GM23248 (cell line): Measurements from ENCODE around the gene MPZL3. TPM values are rescaled to one million over a fixed set of nuclear protein-coding genes. Genes with fewer than 3 reads are reported as not detected.

Experiments used
- DNase-seq: peaks from one replicate; pipeline ENCODE4 v3.0.0-alpha.2; 2015
- H2AFZ ChIP-seq: fragments of 200-600 bp; sonication (generic); 2 replicates; pipeline ENCODE4 v1.6.1; 2016; ENCODE audit warnings: antibody characterized with exemption
- H3F3A ChIP-seq: fragments of 200-600 bp; sonication (generic); 2 replicates; pipeline ENCODE4 v1.6.1; 2016; ENCODE audit warnings: mild to moderate bottlenecking, antibody characterized with exemption, mixed run types; ENCODE audit not compliant: insufficient read depth
- H3K27ac ChIP-seq: fragments of 200-600 bp; sonication (generic); 2 replicates; pipeline ENCODE4 v1.5.1; 2016; ENCODE audit warnings: mild to moderate bottlenecking
- H3K27me3 ChIP-seq: fragments of 200-600 bp; sonication (generic); replicated peaks from 2 replicates; pipeline ENCODE4 v1.6.1; 2016; ENCODE audit warnings: mild to moderate bottlenecking; ENCODE audit not compliant: insufficient read depth
- H3K36me3 ChIP-seq: fragments of 200-600 bp; sonication (generic); 2 replicates; pipeline ENCODE4 v1.6.1; 2016; ENCODE audit warnings: low read depth, mild to moderate bottlenecking
- H3K4me1 ChIP-seq: fragments of 200-600 bp; sonication (generic); 2 replicates; pipeline ENCODE4 v1.6.1; 2016; ENCODE audit warnings: mild to moderate bottlenecking; ENCODE audit not compliant: insufficient read depth
- H3K4me2 ChIP-seq: fragments of 200-600 bp; sonication (generic); one replicate; pipeline ENCODE4 v1.6.1; 2016; ENCODE audit warnings: mild to moderate bottlenecking; ENCODE audit not compliant: unreplicated experiment
- H3K4me3 ChIP-seq: fragments of 200-600 bp; sonication (generic); 2 replicates; pipeline ENCODE4 v1.5.1; 2016; ENCODE audit warnings: mild to moderate bottlenecking
- H3K79me2 ChIP-seq: fragments of 200-600 bp; sonication (generic); 2 replicates; pipeline ENCODE4 v1.6.1; 2016; ENCODE audit warnings: mild to moderate bottlenecking; ENCODE audit not compliant: insufficient read depth
- H3K9ac ChIP-seq: fragments of 200-600 bp; sonication (generic); 2 replicates; pipeline ENCODE4 v1.6.1; 2016; ENCODE audit warnings: mild to moderate bottlenecking
- H3K9me2 ChIP-seq: fragments of 200-600 bp; sonication (generic); 2 replicates; pipeline ENCODE4 v1.6.1; 2016; ENCODE audit warnings: mixed run types, mild to moderate bottlenecking, moderate library complexity; ENCODE audit not compliant: insufficient read depth
- H3K9me3 ChIP-seq: fragments of 200-600 bp; sonication (generic); one replicate; pipeline ENCODE4 v1.6.1; 2017; ENCODE audit warnings: low read depth
- H4K20me1 ChIP-seq: fragments of 200-600 bp; sonication (generic); 2 replicates; pipeline ENCODE4 v1.6.0; 2016; ENCODE audit not compliant: insufficient read depth
- EZH2 ChIP-seq: fragments of 200-600 bp; sonication (generic); IDR thresholded peaks from 2 replicates; pipeline ENCODE4 v1.6.1; 2018; ENCODE audit warnings: antibody characterized with exemption, mild to moderate bottlenecking; ENCODE audit not compliant: insufficient read depth, poor library complexity, severe bottlenecking
- EZH2phosphoT487 ChIP-seq: fragments of 200-600 bp; sonication (generic); IDR thresholded peaks from 2 replicates; pipeline ENCODE4 v1.6.1; 2018; ENCODE audit warnings: antibody characterized with exemption, moderate library complexity, mild to moderate bottlenecking, low read depth; ENCODE audit not compliant: insufficient read depth
- WGBS, 2 experiments: methylation state at CpG; one replicate each; pipeline ENCODE4 v1.1.6; 2015 to 2017; ENCODE audit warnings: low lambda C conversion rate in 2 of 2, low coverage in 1 of 2; ENCODE audit errors: missing lambda C conversion rate in 2 of 2; 5-methylcytosine and 5-hydroxymethylcytosine counted together
- in situ Hi-C: fragments of 300-500 bp; cut with MboI; formaldehyde crosslinking; loops from 2 replicates; pipeline ENCODE4 v1.15.0; 2020
- polyA plus RNA-seq: library from polyadenylated mRNA; unstranded; fragments of >200 nt; fragmentation: Nextera tagmentation; extraction: Ambion mirVana; gene quantifications from 2 replicates; pipeline ENCODE4 v1.2.1, GENCODE V29; 2016
- total RNA-seq: library from RNA; depleted of rRNA; stranded (reverse); fragments of >200 nt; shearing (Covaris generic); gene quantifications from 2 replicates; pipeline ENCODE4 v1.2.3, GENCODE V29; 2014

MPZL3 gene
- total and polyA plus RNA-seq, 2 experiments from 2014 or later = 0.78 to 1.3 TPM

DNA sequence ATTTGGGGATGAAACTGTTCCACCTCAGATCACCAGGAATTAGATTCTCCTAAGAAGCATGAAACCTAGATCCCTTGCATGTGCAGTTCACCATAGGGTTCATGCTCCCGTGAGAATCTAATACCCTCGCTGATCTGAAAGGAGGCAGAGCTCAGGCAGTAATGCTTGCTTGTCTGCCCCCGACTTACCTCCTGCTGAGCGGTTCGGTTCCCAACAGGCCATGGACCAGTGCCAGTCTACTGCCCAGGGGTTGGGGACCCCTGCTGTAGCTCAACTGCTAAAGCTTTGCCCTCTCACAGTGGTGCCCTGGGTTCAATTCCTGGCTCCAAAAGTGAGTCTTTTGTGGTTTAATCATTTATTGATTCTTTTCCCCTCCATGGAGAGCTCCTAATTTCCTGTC is 30.7 kb downstream of the MPZL3 start:
- 37 to 60% methylated on average over 5 of the region's 5 CpGs for WGBS, 2 experiments
- H3K79me2 ChIP-seq = no peaks in the 10 kb centered on the region
- peaks cover 7% of the 10 kb centered on the region for H3K27me3 ChIP-seq
- H3K9ac ChIP-seq = no peak overlapping the region
- in situ Hi-C loops = no loop called here
- no peak for DNase-seq
- H2AFZ ChIP-seq = no peak overlapping the region
- H3K4me2 ChIP-seq = no peak overlapping the region
- no peaks in the 10 kb centered on the region for H3K9me2 ChIP-seq
- H3K4me1 ChIP-seq = no peaks in the 10 kb centered on the region
- H3F3A ChIP-seq = no peaks in the 10 kb centered on the region
- H3K27ac ChIP-seq = no peak overlapping the region
- H3K36me3 ChIP-seq = no peaks in the 10 kb centered on the region
- H3K9me3 ChIP-seq = no peaks in the 10 kb centered on the region
- H3K4me3 ChIP-seq = no peak overlapping the region
- no peaks in the 10 kb centered on the region for H4K20me1 ChIP-seq
- no peak for TF ChIP-seq EZH2

DNA sequence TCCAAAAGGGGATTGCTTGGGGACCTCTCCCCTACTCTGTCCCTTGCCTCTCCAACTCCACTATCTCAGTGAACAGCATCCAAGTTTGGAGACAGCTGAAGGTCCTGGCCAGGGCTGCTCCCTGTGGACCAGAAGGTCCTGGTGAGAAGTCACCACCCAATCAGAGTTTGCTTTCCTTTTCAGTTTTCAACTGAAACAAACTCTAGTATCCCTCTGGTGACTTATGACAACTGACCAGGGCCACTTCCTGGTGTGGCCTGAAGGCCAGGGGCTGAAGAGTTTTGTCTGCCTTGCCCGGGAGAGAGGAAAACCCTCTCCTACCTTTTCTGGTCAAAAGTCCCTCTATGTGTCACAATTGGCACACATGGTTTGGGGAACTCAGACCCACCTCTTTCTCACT is 32.4 kb downstream of the MPZL3 start:
- no peak overlapping the region for H3K4me3 ChIP-seq
- H4K20me1 ChIP-seq = no peaks in the 10 kb centered on the region
- H3K9me3 ChIP-seq = no peaks in the 10 kb centered on the region
- H3K79me2 ChIP-seq = no peaks in the 10 kb centered on the region
- no peak overlapping the region for H2AFZ ChIP-seq
- no peak overlapping the region for H3K4me2 ChIP-seq
- no peaks in the 10 kb centered on the region for H3K9me2 ChIP-seq
- H3K27ac ChIP-seq = no peak overlapping the region
- H3K27me3 ChIP-seq = peaks cover 8% of the 10 kb centered on the region
- TF ChIP-seq EZH2phosphoT487 (no peak), EZH2 (no peak)
- H3K9ac ChIP-seq = no peak overlapping the region
- no peak for DNase-seq
- in situ Hi-C loops = no loop called here
- no peaks in the 10 kb centered on the region for H3F3A ChIP-seq
- no peaks in the 10 kb centered on the region for H3K4me1 ChIP-seq
- WGBS, 2 experiments = 73 to 76% methylated on average over 1 of the region's 1 CpG
- no peaks in the 10 kb centered on the region for H3K36me3 ChIP-seq

DNA sequence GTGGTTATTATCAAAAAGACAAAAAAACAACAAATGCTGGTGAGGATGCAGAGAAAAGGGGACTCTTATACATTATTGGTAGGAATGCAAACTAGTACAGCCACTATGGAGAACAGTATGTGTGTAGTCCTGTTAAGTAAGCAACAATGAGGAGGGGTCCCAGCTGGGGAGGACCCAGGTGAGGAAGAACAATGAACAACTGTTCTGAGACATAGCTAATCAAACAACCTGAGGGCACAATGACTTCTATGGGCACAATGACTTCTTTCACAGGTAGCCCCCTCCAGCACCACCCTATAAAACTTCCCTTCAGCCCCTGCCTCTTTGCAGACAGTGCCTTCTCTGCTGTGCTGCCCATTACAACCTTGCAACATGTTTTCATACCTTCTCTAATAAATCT is 32.9 kb downstream of the MPZL3 start:
- Histone ChIP-seq H3K9me3 (no peaks in the 10 kb centered on the region), H3K4me2 (no peak overlapping the region), H3K4me1 (no peaks in the 10 kb centered on the region), H3K27me3 (peaks cover 12% of the 10 kb centered on the region), H3F3A (no peaks in the 10 kb centered on the region), H4K20me1 (no peaks in the 10 kb centered on the region), H3K36me3 (no peaks in the 10 kb centered on the region), H3K9ac (no peak overlapping the region), H2AFZ (no peak overlapping the region), H3K79me2 (no peaks in the 10 kb centered on the region), H3K9me2 (no peaks in the 10 kb centered on the region), H3K27ac (no peak overlapping the region), H3K4me3 (no peak overlapping the region)
- in situ Hi-C loops = no loop called here
- no peak for TF ChIP-seq EZH2
- no peak for TF ChIP-seq EZH2phosphoT487
- DNase-seq = no peak

DNA sequence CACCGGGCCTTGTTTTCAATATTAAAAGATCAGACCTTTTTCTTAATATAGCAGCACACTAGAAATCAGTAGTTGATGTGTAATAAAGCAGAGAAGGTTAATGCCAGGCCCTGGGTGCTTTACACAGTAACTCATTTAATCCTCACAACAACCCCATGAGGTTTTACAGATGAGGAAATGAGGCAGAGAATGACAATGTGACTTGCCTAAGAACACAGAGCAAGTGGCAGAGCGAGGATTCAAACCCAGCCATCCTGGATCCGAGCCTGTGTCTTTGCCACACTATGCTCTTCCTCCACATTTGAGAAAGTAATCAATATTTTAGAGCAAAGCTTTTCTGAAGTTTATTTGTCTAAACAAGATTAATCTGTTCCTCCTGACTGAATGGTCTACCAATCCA is 34.6 kb downstream of the MPZL3 start:
- no peaks in the 10 kb centered on the region for H3K9me2 ChIP-seq
- in situ Hi-C loops = no loop called here
- TF ChIP-seq EZH2 (no peak), EZH2phosphoT487 (no peak)
- no peaks in the 10 kb centered on the region for H3K9me3 ChIP-seq
- H3K27me3 ChIP-seq = peaks cover 29% of the 10 kb centered on the region
- 49 to 52% methylated on average over 3 of the region's 3 CpGs for WGBS, 2 experiments
- no peak for DNase-seq
- no peak overlapping the region for H3K4me3 ChIP-seq
- H4K20me1 ChIP-seq = no peaks in the 10 kb centered on the region
- no peak overlapping the region for H3K4me2 ChIP-seq
- no peak overlapping the region for H3K9ac ChIP-seq
- H3K36me3 ChIP-seq = no peaks in the 10 kb centered on the region
- no peak overlapping the region for H2AFZ ChIP-seq
- no peaks in the 10 kb centered on the region for H3F3A ChIP-seq
- H3K27ac ChIP-seq = no peak overlapping the region
- H3K4me1 ChIP-seq = no peaks in the 10 kb centered on the region
- no peaks in the 10 kb centered on the region for H3K79me2 ChIP-seq

DNA sequence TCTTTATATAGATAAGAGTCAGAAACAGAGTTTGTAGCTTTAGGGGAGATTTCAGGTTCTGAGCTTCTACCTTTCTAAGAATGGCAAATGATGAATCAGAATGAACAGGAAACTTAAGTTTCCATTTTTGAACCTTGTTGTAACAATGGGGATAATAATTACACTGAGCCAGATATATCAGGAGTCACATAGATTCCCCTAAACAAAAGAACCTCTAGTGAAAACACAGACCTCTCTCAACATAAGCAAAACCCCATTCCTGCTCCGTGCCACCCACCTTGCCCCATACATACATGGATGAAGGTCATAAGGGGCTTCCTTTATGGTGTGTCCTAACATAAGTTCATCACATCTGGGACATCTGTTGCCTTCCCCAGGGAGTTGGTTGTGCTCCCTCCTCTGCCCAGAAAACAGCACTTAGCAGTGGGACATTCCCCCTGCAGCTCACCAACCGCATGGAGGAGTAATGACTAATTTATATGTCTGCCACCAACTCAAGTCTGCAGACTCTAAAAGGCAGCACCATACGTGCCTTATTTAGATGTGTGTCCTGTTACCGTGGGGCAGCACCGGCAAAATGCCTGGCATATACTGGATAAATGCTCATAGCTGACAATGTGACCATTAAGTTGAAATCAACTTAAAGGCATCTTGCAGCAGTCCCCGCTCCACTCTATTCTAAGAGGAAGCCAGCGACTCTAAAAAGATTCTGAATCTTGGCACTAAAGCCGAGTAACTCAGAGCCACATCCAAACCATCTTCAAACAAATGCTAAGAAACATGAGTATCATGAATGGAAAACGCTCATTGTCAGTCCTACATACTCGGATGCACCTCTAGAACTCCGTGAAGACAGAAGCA is 35.3 kb downstream of the MPZL3 start:
- H3K4me3 ChIP-seq = no peak overlapping the region
- no peak overlapping the region for H2AFZ ChIP-seq
- no peaks in the 10 kb centered on the region for H4K20me1 ChIP-seq
- no peak overlapping the region for H3K9ac ChIP-seq
- H3K27me3 ChIP-seq = peaks cover 35% of the 10 kb centered on the region
- in situ Hi-C loops = no loop called here
- no peak for DNase-seq
- TF ChIP-seq EZH2 = no peak
- TF ChIP-seq EZH2phosphoT487 = no peak
- H3K9me3 ChIP-seq = no peaks in the 10 kb centered on the region
- H3F3A ChIP-seq = no peaks in the 10 kb centered on the region
- 59 to 65% methylated on average over 11 of the region's 11 CpGs for WGBS, 2 experiments
- H3K9me2 ChIP-seq = no peaks in the 10 kb centered on the region
- no peak overlapping the region for H3K27ac ChIP-seq
- H3K79me2 ChIP-seq = no peaks in the 10 kb centered on the region
- no peaks in the 10 kb centered on the region for H3K36me3 ChIP-seq
- H3K4me1 ChIP-seq = no peaks in the 10 kb centered on the region
- H3K4me2 ChIP-seq = no peak overlapping the region
